Right ventricle myocardium superior (tissue), 1 donor: ENCODE results near the gene JMJD6. TPM values are rescaled to one million over a fixed set of nuclear protein-coding genes. Genes with fewer than 3 reads are reported as not detected.

Experiments
- ATAC-seq: fragments of 200-7000 bp; cut with Tn5 transposase; one replicate; pipeline ENCODE4 v1.9.1; 2020; ENCODE audit warnings: mild to moderate bottlenecking; ENCODE audit not compliant: poor library complexity
- DNase-seq: peaks from one replicate; pipeline ENCODE4 v3.0.0-alpha.2; 2020
- intact Hi-C: fragments of 100-400 bp; cut with DNase I; formaldehyde crosslinking; loops from one replicate; pipeline ENCODE4 v1.11.2; 2022
- total RNA-seq: library from RNA; stranded (reverse); fragmentation: NEBNext Ultra II Directional; extraction: Animal tissue kit (Norgen Biotek cat#: 25700); gene quantifications from one replicate; pipeline ENCODE4 v1.2.1, GENCODE V29; 2021
- donor health status: DM: no; HTN: yes; CAD: no; lungs with severe emphysema.

Gene JMJD6
- total RNA-seq, 1 donor from 2014 or later, result 63.1 TPM

- intact Hi-C loops, result no loop called here
Measured at GRCh38 chr17:76686538-76687297, 39.7 kb downstream of the JMJD6 start.

GRCh38 chr17:76685846-76686245, 40.6 kb downstream of the JMJD6 start:
- ATAC-seq (no peak), DNase-seq (peak; percentile 63)
- intact Hi-C loops, result no loop called here

More at GRCh38 chr17:76686538-76687297, 39.7 kb downstream of the JMJD6 start:
- peak; percentile 39 for DNase-seq
- ATAC-seq, result no peak

GRCh38 chr17:76685366-76685765, 41.0 kb downstream of the JMJD6 start:
- DNase-seq (no peak), ATAC-seq (no peak)
- intact Hi-C loops, result no loop called here

- intact Hi-C loops, result loop anchor here (5.0 kb wide), 1 partner anchor 33 kb away; no protein-coding TSS in a partner anchor
- ATAC-seq (no peak), DNase-seq (no peak)
Measured at GRCh38 chr17:76684756-76685155, 41.6 kb downstream of the JMJD6 start.

- no peak for ATAC-seq
- no peak for DNase-seq
- intact Hi-C loops, result loop anchor here (5.0 kb wide), 1 partner anchor 33 kb away; no protein-coding TSS in a partner anchor
Measured at GRCh38 chr17:76683921-76684745, 42.3 kb downstream of the JMJD6 start.

GRCh38 chr17:76683011-76683755, 43.2 kb downstream of the JMJD6 start:
- ATAC-seq, result no peak
- intact Hi-C loops, result loop anchor here (5.0 kb wide), 1 partner anchor 34 kb away; no protein-coding TSS in a partner anchor
- no peak for DNase-seq

GRCh38 chr17:76682296-76682695, 44.1 kb downstream of the JMJD6 start:
- intact Hi-C loops, result loop anchor here (5.0 kb wide), 1 partner anchor 35 kb away; no protein-coding TSS in a partner anchor
- DNase-seq, result peak; percentile 79
- peak; percentile 66 for ATAC-seq

GRCh38 chr17:76681222-76682137, 44.9 kb downstream of the JMJD6 start:
- ATAC-seq (peak; percentile 72), DNase-seq (peak; percentile 77)
- intact Hi-C loops, result loop anchor here (5.0 kb wide), 1 partner anchor 36 kb away; no protein-coding TSS in a partner anchor

GRCh38 chr17:76679239-76679638, 47.2 kb downstream of the JMJD6 start:
- ATAC-seq, result no peak
- intact Hi-C loops, result no loop called here
- DNase-seq, result no peak

GRCh38 chr17:76678330-76678729, 48.1 kb downstream of the JMJD6 start:
- no peak for DNase-seq
- no peak for ATAC-seq
- intact Hi-C loops, result no loop called here

- ATAC-seq (no peak), DNase-seq (no peak)
- intact Hi-C loops, result no loop called here
Measured at GRCh38 chr17:76677406-76677805, 49.0 kb downstream of the JMJD6 start.

- no peak for DNase-seq
- intact Hi-C loops, result no loop called here
- no peak for ATAC-seq
Measured at GRCh38 chr17:76676629-76677028, 49.8 kb downstream of the JMJD6 start.

- intact Hi-C loops, result no loop called here
- no peak for ATAC-seq
Measured at GRCh38 chr17:76675648-76676047, 50.8 kb downstream of the JMJD6 start.

GRCh38 chr17:76674600-76674999, 51.8 kb downstream of the JMJD6 start:
- intact Hi-C loops, result no loop called here
- DNase-seq (no peak), ATAC-seq (no peak)

More at GRCh38 chr17:76675648-76676047, 50.8 kb downstream of the JMJD6 start:
- DNase-seq, result no peak

- DNase-seq, result no peak
- ATAC-seq, result no peak
- intact Hi-C loops, result no loop called here
Measured at GRCh38 chr17:76673729-76674128, 52.7 kb downstream of the JMJD6 start.

- intact Hi-C loops, result no loop called here
- ATAC-seq (no peak), DNase-seq (no peak)
Measured at GRCh38 chr17:76672892-76673291, 53.5 kb downstream of the JMJD6 start.

- DNase-seq (no peak), ATAC-seq (no peak)
- intact Hi-C loops, result no loop called here
Measured at GRCh38 chr17:76672270-76672851, 54.0 kb downstream of the JMJD6 start.

GRCh38 chr17:76671912-76672262, 54.5 kb downstream of the JMJD6 start:
- intact Hi-C loops, result no loop called here
- DNase-seq (no peak), ATAC-seq (peak; percentile 2)
